Adrenal gland (tissue), 12 donors: ENCODE data around the gene CERCAM. TPM values are rescaled to one million over a fixed set of nuclear protein-coding genes. Genes with fewer than 3 reads are reported as not detected.

Source experiments
- DNase-seq, 7 donors: peaks; one replicate each; pipeline ENCODE4 v3.0.0-alpha.2; 2019 to 2020
- H3K27ac ChIP-seq, 5 donors: fragments of 200-600 bp; sonication (generic) in 4 of 5; 1 replicate in 3 of 5; 2 replicates in 2 of 5; pipeline versions ENCODE4 v1.5.1 to v1.8.0; 2016 to 2020; ENCODE audit warnings: mild to moderate bottlenecking in 1 of 5
- H3K27me3 ChIP-seq: fragments of 200-600 bp; 2 replicates; pipeline ENCODE4 v1.8.0; 2021
- H3K36me3 ChIP-seq, 2 donors: fragments of 200-600 bp; replicated peaks in 1 of 2; 1 replicate in 1 of 2; 2 replicates in 1 of 2; pipeline versions ENCODE4 v1.5.1 to v1.8.0; 2018 to 2022
- H3K4me1 ChIP-seq, 2 donors: fragments of 200-600 bp; replicated peaks in 1 of 2; 1 replicate in 1 of 2; 2 replicates in 1 of 2; pipeline versions ENCODE4 v1.5.1 to v1.8.0; 2018 to 2021
- H3K4me3 ChIP-seq, 4 donors: fragments of 200-600 bp; sonication (generic) in 3 of 4; one replicate each; pipeline ENCODE4 v1.5.1; 2016 to 2018
- H3K9me3 ChIP-seq, 3 donors: fragments of 200-600 bp; sonication (generic) in 1 of 3; replicated peaks in 1 of 3; 1 replicate in 2 of 3; 2 replicates in 1 of 3; pipeline versions ENCODE4 v1.5.1 to v1.8.0; 2016 to 2021
- POLR2A ChIP-seq, 2 donors: fragments of 450-650 bp; IDR thresholded peaks; one replicate each; pipeline ENCODE4 v1.6.1; 2017; ENCODE audit warnings: antibody characterized with exemption in 2 of 2, mild to moderate bottlenecking in 2 of 2, moderate library complexity in 1 of 2
- WGBS, 4 donors: extraction: QIAGEN DNeasy Blood & Tissue Kit in 2 of 4; methylation state at CpG; one replicate each; pipeline versions ENCODE4 v1.1.5 to v1.1.7; 2013 to 2017; 5-methylcytosine and 5-hydroxymethylcytosine counted together
- intact Hi-C, 2 donors: fragments of 100-400 bp; cut with DNase I; formaldehyde crosslinking; loops; one replicate each; pipeline versions ENCODE4 v1.14.1 to v1.15.0; 2022 to 2023
- polyA plus RNA-seq, 3 donors: library from polyadenylated mRNA; stranded (reverse); fragments of 200-250 nt in 2 of 3; fragments of 350-450 nt in 1 of 3; fragmentation: Illumina TruSeq in 1 of 3; extraction: RNeasy Lipid Tissue Mini Kit (QIAGEN cat#74804) in 1 of 3; gene quantifications; one replicate each; pipeline ENCODE4 v1.2.3, GENCODE V29; 2013 to 2014
- total RNA-seq, 9 donors: library from RNA; depleted of rRNA in 4 of 9; stranded (reverse); fragments of >200 nt in 4 of 9; fragments of 120-200 nt in 1 of 9; fragmentation: NEBNext Ultra II Directional in 1 of 9; extraction: Animal tissue kit (Norgen Biotek cat#: 25700) in 1 of 9; gene quantifications; one replicate each; pipeline versions ENCODE4 v1.1.0 to v1.2.4, GENCODE V29; 2013 to 2023
- TF ChIP-seq, protein P1 (sequence below), 6 experiments: fragments of 450-650 bp in 4 of 6; fragments of 200-600 bp in 2 of 6; sonication (generic) in 1 of 6; IDR thresholded peaks; 1 replicate in 5 of 6; 2 replicates in 1 of 6; pipeline versions ENCODE4 v1.5.1 to v1.8.0; 2016 to 2021; ENCODE audit warnings: antibody characterized with exemption in 6 of 6, mild to moderate bottlenecking in 2 of 6, moderate library complexity in 1 of 6
- donor health status: healthy with polysubstance abuse.
- donor health status: Bipolar disorder and iron deficiency.
- donor health status: DM: yes; HTN: yes; CAD: no.
- donor health status: DM: no; HTN: no; CAD: no.
- donor health status: DM: no; HTN: no; CAD: no.
- donor health status: DM: yes; HTN: yes; CAD: no.

The CERCAM gene
- total and polyA plus RNA-seq, 12 donors = 5.1 to 43.5 (median 16.7) TPM

DNA sequence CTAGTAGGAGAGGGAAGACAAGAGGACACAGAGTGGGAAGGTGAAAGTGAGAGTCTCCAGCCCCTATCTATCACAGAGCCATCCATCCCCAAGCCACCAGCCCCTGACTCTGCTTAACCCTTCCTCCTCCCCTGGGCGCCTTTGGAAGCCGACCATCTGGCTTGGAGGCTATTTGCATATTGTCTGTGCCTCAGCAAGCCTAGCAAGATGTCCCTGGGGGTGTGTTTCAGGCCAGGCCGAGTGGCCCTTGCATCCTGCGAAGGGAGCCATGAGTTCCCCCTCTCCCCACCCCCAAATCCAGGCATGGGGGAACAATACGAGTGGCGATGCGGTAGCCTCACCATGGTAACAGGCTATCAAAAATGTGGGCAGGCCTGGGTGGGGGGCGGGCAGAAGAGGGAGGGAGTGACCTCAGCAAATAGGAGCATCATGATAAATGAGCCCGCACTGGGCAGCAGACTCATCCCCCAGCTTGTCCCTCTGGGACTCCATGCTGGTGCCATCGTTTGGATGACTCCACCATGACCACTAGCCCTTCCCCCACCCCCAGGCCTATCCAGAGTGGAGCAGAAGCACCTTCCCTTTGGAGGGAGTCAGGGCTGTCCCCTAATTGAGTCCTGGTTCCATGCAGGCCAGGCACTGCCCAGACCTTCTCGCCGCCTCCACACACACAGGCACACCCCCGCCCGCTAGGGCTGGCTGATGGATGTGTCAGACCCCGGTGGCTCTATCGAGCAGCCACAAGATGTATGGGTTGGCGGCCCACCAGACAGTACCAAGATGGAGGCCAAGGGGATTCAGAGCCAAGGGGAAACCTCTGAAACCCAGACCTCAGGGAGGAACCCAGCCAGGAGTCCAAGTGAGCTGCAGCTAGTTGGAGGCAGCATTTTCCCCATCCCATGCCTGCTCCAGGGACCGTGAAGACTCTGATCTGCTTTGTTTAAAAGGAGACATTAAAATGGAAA, 34.9 kb upstream of the CERCAM start:
- WGBS, 4 donors = 75 to 80% (median 78%) methylated on average over 14 to 18 of the region's 18 CpGs
- no peak overlapping the region for H3K4me3 ChIP-seq
- H3K27ac ChIP-seq = no peak overlapping the region
- H3K9me3 ChIP-seq = no peaks in the 10 kb centered on the region
- no peaks in the 10 kb centered on the region for H3K4me1 ChIP-seq
- TF ChIP-seq POLR2A (IDR thresholded peaks at IDR 0.05) = no peak
- TF ChIP-seq, protein P1, sequence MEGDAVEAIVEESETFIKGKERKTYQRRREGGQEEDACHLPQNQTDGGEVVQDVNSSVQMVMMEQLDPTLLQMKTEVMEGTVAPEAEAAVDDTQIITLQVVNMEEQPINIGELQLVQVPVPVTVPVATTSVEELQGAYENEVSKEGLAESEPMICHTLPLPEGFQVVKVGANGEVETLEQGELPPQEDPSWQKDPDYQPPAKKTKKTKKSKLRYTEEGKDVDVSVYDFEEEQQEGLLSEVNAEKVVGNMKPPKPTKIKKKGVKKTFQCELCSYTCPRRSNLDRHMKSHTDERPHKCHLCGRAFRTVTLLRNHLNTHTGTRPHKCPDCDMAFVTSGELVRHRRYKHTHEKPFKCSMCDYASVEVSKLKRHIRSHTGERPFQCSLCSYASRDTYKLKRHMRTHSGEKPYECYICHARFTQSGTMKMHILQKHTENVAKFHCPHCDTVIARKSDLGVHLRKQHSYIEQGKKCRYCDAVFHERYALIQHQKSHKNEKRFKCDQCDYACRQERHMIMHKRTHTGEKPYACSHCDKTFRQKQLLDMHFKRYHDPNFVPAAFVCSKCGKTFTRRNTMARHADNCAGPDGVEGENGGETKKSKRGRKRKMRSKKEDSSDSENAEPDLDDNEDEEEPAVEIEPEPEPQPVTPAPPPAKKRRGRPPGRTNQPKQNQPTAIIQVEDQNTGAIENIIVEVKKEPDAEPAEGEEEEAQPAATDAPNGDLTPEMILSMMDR (IDR thresholded peaks at IDR 0.05) = no peak
- intact Hi-C loops = no loop called here
- H3K27me3 ChIP-seq = no peaks in the 10 kb centered on the region
- H3K36me3 ChIP-seq = peaks cover 0 to 41% of the 10 kb centered on the region in 2 donors
- DNase-seq = no peak

DNA sequence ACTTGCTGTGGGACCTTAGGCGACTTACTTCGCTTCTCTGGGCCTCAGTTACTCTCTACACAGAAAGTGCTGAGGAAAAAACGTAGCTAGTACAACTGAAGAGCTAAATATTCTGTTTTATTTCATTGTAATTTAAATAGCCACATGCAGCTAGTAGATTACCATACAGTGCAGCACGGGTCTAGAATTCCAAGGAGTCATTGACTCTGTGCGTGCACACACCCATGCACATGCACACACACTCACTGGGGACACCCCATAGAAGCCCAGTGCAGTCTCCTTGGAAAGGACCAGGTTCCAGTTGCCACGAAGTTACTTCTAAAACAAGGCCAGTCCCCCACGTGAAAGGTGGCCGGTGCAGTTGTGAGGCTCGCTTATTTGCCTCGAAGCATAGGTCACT, 32.5 kb upstream of the CERCAM start:
- WGBS, 4 donors = 82 to 93% (median 88%) methylated on average over 5 to 10 of the region's 10 CpGs
- TF ChIP-seq POLR2A (IDR thresholded peaks at IDR 0.05) = no peak
- TF ChIP-seq, protein P1 (IDR thresholded peaks at IDR 0.05) = no peak
- Histone ChIP-seq H3K4me3 (no peak overlapping the region), H3K36me3 (peaks cover 0 to 41% of the 10 kb centered on the region in 2 donors), H3K9me3 (no peaks in the 10 kb centered on the region), H3K27ac (no peak overlapping the region), H3K27me3 (no peaks in the 10 kb centered on the region), H3K4me1 (no peaks in the 10 kb centered on the region)
- DNase-seq = no peak
- intact Hi-C loops = no loop called here

DNA sequence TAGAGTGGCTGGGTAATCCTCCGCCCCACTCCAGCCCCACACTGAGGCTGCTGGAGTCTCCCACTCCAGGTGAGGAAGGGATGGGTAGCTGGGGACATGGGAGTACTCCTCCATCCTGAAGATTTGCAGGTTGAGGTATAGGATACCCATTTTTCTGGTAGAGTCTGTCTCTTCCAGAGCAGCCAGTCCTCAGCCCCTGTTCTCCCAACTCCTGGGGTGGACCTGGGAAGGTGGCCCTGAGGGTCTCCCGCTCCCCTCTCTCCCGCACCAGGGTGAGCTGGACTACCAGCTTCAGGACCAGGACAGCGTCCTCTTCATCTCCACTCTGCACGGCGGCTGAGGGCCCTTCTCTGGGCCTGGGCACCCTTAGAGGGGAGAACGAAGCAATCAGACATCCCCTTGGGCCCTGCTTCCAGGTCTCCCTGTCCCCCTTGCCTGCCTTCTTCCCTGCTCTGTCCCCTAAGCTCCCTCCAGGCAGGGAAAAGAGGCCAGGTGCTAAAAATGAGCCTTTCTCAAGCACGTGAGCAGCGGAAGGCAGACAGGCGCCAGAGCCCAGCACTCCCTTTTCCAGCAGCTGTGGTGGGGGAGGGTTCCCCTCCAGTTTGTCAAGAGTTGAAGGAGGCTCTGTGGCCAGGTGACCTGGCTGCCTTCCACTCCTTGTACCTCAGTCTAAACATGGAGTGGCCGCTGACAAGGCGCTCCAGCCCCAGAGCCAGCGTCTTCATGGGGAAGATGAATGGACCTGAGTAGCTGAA, 31.1 kb upstream of the CERCAM start:
- TF ChIP-seq, protein P1 (IDR thresholded peaks at IDR 0.05) = no peak
- TF ChIP-seq POLR2A (IDR thresholded peaks at IDR 0.05) = no peak
- no peaks in the 10 kb centered on the region for H3K9me3 ChIP-seq
- no peak overlapping the region for H3K4me3 ChIP-seq
- peaks cover 0 to 37% of the 10 kb centered on the region in 2 donors for H3K36me3 ChIP-seq
- WGBS, 4 donors = 86 to 89% (median 87%) methylated on average over 6 to 13 of the region's 13 CpGs
- intact Hi-C loops = no loop called here
- H3K4me1 ChIP-seq = no peaks in the 10 kb centered on the region
- no peaks in the 10 kb centered on the region for H3K27me3 ChIP-seq
- H3K27ac ChIP-seq = no peak overlapping the region
- no peak for DNase-seq

DNA sequence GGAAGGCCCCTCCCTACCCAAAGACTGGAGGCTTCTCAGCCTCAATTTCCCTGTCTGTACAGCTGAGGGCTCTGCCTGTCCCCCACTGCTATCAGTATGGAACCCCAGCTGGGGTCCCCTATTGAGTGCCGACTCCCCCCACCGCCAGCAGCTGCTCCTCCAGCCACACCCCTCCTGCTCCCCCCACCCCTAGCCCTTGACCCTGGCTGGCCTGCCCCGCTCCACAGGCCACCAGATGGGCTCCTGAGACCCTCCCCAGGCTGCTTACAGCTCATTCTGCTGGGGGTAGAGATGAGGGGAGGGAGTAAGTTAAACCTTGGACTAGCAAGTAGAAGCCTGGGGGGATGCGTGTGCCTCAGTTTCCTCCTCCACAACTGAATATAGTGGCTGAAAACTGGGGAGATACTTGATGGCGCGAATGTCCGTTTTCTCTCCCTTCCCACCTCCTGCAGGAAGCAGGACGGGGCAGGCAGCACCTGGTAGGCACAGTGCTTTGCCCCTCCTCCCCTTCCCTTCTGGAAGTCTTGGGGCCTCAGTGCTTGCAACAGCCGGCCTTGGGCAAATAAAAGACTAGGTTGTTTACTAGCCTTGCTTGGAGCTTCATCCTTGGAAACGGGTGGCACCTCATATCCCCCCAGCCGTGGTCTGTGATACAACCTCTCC, 30.4 kb upstream of the CERCAM start:
- H3K4me1 ChIP-seq = no peaks in the 10 kb centered on the region
- no peak overlapping the region for H3K4me3 ChIP-seq
- no peak overlapping the region for H3K27ac ChIP-seq
- H3K9me3 ChIP-seq = no peaks in the 10 kb centered on the region
- 86 to 94% (median 89%) methylated on average over 10 to 11 of the region's 11 CpGs for WGBS, 4 donors
- no peaks in the 10 kb centered on the region for H3K27me3 ChIP-seq
- intact Hi-C loops = no loop called here
- H3K36me3 ChIP-seq = peaks cover 0 to 37% of the 10 kb centered on the region in 2 donors
- TF ChIP-seq POLR2A (IDR thresholded peaks at IDR 0.05) = no peak
- TF ChIP-seq, protein P1 (IDR thresholded peaks at IDR 0.05) = no peak
- DNase-seq = no peak
